Hematopoietic multipotent progenitor cell (in vitro differentiated cells): Measurements from ENCODE around the gene RPS6KL1. TPM values are rescaled to one million over a fixed set of nuclear protein-coding genes. Genes with fewer than 3 reads are reported as not detected.

ENCODE experiments used
- DNase-seq, 3 donors: peaks; one replicate each; pipeline ENCODE4 v3.0.0-alpha.2; 2011 to 2015; ENCODE audit warnings: low read depth in 2 of 3, low spot score in 2 of 3
- total RNA-seq: library from RNA; depleted of rRNA; stranded (reverse); fragments of >200 nt; gene quantifications from one replicate; pipeline ENCODE4 v1.2.3, GENCODE V29; 2012

The RPS6KL1 gene
- total RNA-seq, 1 donor: 8.3 TPM

DNA sequence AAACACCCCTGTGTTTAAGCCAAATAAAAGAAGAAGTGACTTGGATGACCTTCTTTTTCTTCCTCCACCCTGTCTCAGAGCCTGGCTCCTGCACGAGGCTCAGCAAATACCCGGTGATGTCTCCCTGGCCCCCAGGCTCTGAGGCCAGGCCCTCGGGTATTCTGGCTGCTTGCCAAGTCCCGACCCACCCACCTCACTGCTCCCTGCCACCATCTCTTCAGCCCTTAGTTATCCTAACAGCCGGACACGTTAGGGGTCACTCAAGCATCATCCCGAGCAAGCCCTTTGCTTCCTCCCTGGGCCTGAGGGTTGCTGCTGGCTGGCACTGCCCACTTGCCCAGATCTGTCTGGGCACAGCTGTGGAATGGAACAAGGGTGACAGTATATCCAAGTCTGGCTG lies 7.2 kb downstream of the RPS6KL1 start:
- DNase-seq: no peak

DNA sequence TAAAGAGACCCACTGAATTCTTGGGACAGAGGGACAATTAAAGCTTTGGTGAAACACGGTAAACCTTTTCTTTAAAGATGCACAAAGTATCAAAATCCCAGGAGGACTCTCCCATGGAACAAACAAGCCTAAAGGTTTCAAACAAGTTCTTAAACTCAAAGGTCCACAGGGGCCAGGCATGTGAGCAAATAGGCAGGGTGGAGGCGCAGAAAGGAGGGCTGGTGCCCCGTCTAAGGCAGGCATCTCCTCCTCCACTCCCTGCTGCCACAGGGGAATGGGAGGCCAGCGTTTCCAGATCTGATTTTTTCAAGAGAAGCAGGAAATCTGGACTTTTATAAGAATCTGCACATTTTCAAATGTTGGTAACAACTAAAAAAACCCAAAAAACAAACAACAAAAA lies 7.6 kb downstream of the RPS6KL1 start:
- DNase-seq: no peak

DNA sequence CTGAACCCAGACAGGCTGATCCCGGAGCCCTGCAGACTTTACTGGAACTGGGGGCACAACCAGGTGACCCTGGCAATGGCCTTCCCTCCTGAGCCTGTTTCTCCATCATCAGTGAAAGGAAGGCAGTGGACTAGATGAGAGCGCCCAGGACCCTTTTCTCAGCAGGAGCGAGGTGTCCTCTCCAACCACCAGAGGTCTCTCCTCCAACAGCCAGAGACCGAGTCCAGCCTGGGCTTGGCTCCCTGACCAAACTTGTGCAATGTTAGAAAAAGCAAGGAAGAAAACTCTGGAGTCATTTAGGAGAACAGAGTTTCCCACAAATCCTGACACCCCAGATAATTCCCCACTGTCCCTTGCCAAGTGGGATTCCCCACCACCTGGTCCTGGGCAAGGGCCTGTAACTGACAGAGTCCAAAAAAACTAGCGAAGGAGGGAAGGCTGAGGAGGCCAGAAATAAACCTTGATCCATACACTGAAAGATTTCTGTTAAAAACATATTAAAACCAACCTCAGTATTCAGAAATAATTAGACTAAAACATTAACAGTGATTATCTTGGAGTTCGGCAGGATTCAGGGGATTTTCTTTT lies 9.0 kb downstream of the RPS6KL1 start:
- DNase-seq: peak in 2 of 3 donors; percentile 37 to 63

- DNase-seq: no peak
Observed at GRCh38 chr14:74913393-74913910, 9.6 kb downstream of the RPS6KL1 start.

GRCh38 chr14:74912801-74913200 lies 10.3 kb downstream of the RPS6KL1 start:
- no peak for DNase-seq

DNA sequence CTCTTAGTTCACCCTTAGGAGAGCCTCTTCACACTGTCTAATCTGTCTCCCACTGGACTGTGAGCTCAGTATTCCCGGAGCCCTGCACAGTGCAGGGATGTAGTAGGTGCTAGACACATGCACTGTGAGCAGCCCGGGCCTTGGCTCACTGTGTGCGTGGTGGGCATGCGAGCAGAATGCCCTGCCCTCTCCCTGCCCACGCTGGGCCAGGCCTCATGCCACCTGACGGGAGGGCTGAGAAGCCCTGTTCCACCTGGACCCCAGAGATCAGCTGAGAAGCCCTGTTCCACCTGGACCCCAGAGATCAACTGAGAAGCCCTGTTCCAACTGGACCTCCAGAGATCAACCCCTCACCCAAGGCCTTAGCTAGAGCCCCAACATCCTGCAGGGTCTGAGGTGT lies 10.9 kb downstream of the RPS6KL1 start:
- DNase-seq: no peak

GRCh38 chr14:74911704-74912103 lies 11.4 kb downstream of the RPS6KL1 start:
- DNase-seq: no peak

GRCh38 chr14:74911221-74911620 lies 11.8 kb downstream of the RPS6KL1 start:
- no peak for DNase-seq

DNA sequence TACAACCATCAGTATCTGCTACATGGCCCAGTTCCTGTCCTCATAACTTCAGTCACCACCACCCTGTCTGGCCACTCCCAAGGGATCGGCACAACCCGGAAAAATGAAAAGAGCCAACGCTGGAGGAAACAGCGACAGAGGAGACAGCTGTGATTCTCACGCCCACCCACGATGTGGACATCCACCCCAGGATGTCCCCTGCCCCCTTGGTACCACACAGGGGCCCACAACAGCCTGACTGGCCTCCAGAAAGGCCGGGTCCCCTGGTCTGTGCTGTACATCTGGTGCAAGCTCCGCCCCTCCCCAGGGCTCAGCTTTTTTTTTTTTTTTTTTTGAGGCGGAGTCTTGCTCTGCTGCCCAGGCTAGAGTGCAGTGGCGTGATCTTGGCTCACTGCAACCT lies 12.5 kb downstream of the RPS6KL1 start:
- DNase-seq: no peak

DNA sequence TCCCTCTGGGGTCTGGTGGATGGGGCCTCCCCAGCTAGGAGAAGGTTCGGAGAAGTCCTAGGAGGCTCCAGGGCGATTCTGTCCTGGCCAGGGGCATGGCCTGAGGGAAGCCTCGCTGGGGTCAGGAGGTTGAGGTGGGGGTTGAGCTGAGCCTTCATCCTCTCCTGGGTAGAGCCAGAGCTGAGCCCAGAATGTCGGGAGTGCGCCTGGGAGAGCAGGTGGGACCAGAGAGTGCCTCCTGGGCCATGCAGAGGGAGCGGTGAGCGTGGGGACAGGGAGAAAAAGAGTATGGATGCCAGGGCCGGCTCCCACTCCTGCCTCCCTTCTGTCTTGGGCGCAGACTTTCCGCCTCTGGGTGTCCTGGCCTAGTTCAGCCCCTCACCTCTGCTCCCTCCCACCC lies 13.1 kb downstream of the RPS6KL1 start:
- no peak for DNase-seq

- no peak for DNase-seq
Observed at GRCh38 chr14:74909501-74909900, 13.6 kb downstream of the RPS6KL1 start.

DNA sequence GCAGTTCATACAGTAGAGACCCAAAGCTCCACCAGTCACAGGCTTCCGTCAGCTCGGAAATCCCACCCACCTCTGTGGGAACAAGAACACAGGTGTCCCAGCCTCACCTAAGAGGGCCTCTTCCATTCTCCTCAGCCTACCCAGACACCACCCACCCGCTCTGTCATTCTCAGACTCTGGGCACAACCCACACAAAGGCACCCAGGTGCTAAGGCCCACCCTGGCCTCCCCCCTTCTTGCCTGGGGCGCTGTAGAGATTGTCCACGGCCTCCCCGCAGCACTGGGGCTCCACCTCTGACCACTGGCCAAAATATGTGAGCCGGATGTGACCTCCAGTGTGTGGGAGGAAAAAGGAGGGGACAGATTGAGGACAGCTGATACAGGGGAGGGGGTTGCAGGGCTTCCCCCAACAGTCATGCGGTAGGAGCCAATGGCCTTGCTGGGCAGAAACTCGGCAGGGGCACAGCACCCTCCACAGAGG lies 14.2 kb downstream of the RPS6KL1 start:
- no peak for DNase-seq

GRCh38 chr14:74907744-74908143 lies 15.3 kb downstream of the RPS6KL1 start:
- DNase-seq: no peak

GRCh38 chr14:74906925-74907521 lies 16.0 kb downstream of the RPS6KL1 start:
- peak in 2 of 3 donors; percentile 36 to 56 for DNase-seq

- DNase-seq: peak; percentile 62 to 80 (median 68)
Observed at GRCh38 chr14:74905595-74906142, 17.4 kb downstream of the RPS6KL1 start.

- no peak for DNase-seq
Observed at GRCh38 chr14:74904635-74905503, 18.2 kb downstream of the RPS6KL1 start.

DNA sequence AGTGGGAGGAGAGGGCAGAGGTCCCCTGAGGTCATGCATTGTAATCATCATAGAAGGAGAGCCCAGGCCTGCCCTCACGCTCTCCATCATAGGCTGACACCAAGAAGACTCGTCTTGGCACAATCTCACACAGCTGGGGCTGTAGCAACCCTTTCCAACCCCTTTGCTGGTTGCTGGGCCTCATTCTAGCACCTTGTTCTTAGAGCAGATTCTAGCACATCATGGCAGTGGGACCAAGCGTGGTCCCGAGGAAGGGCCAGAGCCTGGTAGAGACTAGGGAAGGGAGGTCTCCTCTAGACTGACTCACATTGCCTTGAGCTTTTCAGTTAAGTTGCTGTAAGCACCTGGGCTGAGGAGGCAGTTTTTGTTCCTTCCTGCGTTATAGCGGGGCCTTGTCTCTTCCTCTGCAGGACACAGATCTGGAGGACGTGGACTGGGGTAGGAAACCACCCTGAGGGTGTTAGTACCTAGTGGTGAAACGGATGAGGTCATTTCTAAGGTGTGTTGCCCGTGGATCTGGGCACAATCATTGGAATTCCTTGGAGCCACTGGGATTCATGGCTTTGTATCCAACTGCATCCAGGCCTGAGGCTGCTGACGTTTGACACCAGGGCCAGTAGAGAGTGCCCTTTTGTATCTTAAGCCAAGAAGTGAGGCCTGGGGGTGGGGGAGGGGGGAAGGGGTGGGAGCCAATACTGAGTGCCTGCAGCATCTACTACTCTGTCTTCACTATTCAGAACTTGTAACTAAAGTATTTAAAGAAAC lies 19.9 kb downstream of the RPS6KL1 start:
- DNase-seq: no peak

GRCh38 chr14:74898694-74899093 lies 24.4 kb downstream of the RPS6KL1 start:
- DNase-seq: no peak

- no peak for DNase-seq
Observed at GRCh38 chr14:74898083-74898482, 25.0 kb downstream of the RPS6KL1 start.

GRCh38 chr14:74897642-74898041 lies 25.4 kb downstream of the RPS6KL1 start:
- no peak for DNase-seq
